ENCODE measurements around the gene ITLN1. TPM values are rescaled to one million over a fixed set of nuclear protein-coding genes. Genes with fewer than 3 reads are reported as not detected.

Gene ITLN1
- total RNA-seq, 1 donor, result not detected

DNA sequence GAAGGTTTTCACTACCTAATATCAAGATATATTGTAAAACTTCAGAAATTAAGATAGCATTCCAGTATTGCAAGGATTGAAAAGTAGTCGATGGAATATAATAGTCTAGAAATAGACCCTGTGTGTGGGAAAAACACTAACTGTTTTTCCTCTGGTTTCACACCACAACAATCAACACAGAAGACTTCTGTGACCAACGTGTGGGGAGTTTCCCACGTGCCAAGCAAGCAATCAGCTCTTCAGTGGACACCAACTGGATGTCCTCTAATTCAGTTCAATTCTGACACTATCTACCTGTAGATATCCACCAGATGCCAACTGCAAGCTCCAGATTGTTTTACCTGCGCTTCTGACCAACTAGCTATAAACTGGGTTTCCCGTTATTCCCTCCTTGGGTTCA is 34.4 kb downstream of the ITLN1 start:
- Histone ChIP-seq H3K79me2 (ENCODE audit: insufficient read depth, low read length) (no peaks in the 10 kb centered on the region), H3K4me2 (ENCODE audit: insufficient read depth, low read length) (no peak overlapping the region), H3K27ac (ENCODE audit: low read depth, low read length) (no peak overlapping the region), H3K4me1 (ENCODE audit: insufficient read depth, low read length) (no peaks in the 10 kb centered on the region), H4K20me1 (ENCODE audit: insufficient read depth, low read length) (no peaks in the 10 kb centered on the region), H3K9me3 (ENCODE audit: low read depth, low read length) (no peaks in the 10 kb centered on the region), H3K4me3 (ENCODE audit: insufficient read depth, low read length) (no peak overlapping the region), H3K36me3 (ENCODE audit: insufficient read depth, low read length) (no peaks in the 10 kb centered on the region), H2AFZ (ENCODE audit: low read length) (no peak overlapping the region), H3K27me3 (ENCODE audit: insufficient read depth, low read length) (no peaks in the 10 kb centered on the region)
- no peak for TF ChIP-seq CTCF (IDR thresholded peaks at IDR 0.05; ENCODE audit: extremely low read depth, low read depth, low read length)
- DNase-seq (ENCODE audit: insufficient read length, low spot score, missing footprints), result no peak

- Histone ChIP-seq H3K27me3 (ENCODE audit: insufficient read depth, low read length) (no peaks in the 10 kb centered on the region), H3K4me2 (ENCODE audit: insufficient read depth, low read length) (no peak overlapping the region), H4K20me1 (ENCODE audit: insufficient read depth, low read length) (no peaks in the 10 kb centered on the region), H3K36me3 (ENCODE audit: insufficient read depth, low read length) (no peaks in the 10 kb centered on the region), H2AFZ (ENCODE audit: low read length) (no peak overlapping the region), H3K27ac (ENCODE audit: low read depth, low read length) (no peak overlapping the region), H3K9me3 (ENCODE audit: low read depth, low read length) (no peaks in the 10 kb centered on the region), H3K79me2 (ENCODE audit: insufficient read depth, low read length) (no peaks in the 10 kb centered on the region), H3K4me1 (ENCODE audit: insufficient read depth, low read length) (no peaks in the 10 kb centered on the region), H3K4me3 (ENCODE audit: insufficient read depth, low read length) (no peak overlapping the region)
- no peak for DNase-seq (ENCODE audit: insufficient read length, low spot score, missing footprints)
- TF ChIP-seq CTCF (IDR thresholded peaks at IDR 0.05; ENCODE audit: extremely low read depth, low read depth, low read length), result no peak
Measured at GRCh38 chr1:160846281-160846680, 38.7 kb downstream of the ITLN1 start.

DNA sequence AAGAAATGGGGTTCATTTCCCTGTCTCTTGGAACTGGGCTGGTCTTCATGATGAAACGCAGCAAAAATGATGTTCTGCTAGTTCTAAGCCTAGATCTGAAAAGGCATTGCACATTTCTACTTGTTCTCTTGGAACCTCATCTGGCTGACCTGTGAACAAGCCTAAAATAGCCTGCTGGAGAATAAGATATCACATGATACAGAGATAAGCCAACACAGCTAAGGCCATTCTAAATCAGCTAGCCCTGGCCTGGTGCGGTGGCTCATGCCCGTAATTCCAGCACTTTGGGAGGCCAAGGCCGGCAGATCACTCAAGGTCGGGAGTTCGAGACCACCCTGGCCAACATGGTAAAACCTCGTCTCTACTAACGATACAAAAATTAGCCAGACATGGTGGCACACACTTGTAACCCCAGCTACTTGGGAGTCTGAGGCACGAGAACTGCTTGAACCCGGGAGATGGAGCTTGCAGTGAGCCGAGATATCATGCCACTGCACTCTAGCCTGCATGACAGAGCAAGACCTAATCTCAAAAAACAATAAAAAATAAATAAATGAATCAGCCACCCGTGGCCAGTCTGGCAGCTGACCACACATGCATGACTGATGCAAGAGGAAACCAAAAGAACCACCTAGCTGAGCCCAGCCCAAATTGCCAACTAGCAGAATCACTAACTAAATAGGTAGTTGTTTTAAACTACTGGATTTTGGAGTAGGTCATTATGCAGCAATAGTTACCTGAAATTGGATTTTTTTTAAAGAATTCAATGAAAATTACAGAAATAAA is 40.3 kb downstream of the ITLN1 start:
- Histone ChIP-seq H3K79me2 (ENCODE audit: insufficient read depth, low read length) (no peaks in the 10 kb centered on the region), H4K20me1 (ENCODE audit: insufficient read depth, low read length) (no peaks in the 10 kb centered on the region), H3K4me2 (ENCODE audit: insufficient read depth, low read length) (no peak overlapping the region), H3K4me3 (ENCODE audit: insufficient read depth, low read length) (no peak overlapping the region), H3K27ac (ENCODE audit: low read depth, low read length) (no peak overlapping the region), H3K36me3 (ENCODE audit: insufficient read depth, low read length) (no peaks in the 10 kb centered on the region), H2AFZ (ENCODE audit: low read length) (no peak overlapping the region), H3K27me3 (ENCODE audit: insufficient read depth, low read length) (no peaks in the 10 kb centered on the region), H3K9me3 (ENCODE audit: low read depth, low read length) (no peaks in the 10 kb centered on the region), H3K4me1 (ENCODE audit: insufficient read depth, low read length) (no peaks in the 10 kb centered on the region)
- no peak for DNase-seq (ENCODE audit: insufficient read length, low spot score, missing footprints)
- TF ChIP-seq CTCF (IDR thresholded peaks at IDR 0.05; ENCODE audit: extremely low read depth, low read depth, low read length), result no peak

GRCh38 chr1:160841079-160841478 is 43.9 kb downstream of the ITLN1 start:
- no peak for TF ChIP-seq CTCF (IDR thresholded peaks at IDR 0.05; ENCODE audit: extremely low read depth, low read depth, low read length)

More at GRCh38 chr1:160841079-160841478, 43.9 kb downstream of the ITLN1 start:
- no peaks in the 10 kb centered on the region for H3K36me3 ChIP-seq (ENCODE audit: insufficient read depth, low read length)
- H2AFZ ChIP-seq (ENCODE audit: low read length), result no peak overlapping the region
- DNase-seq (ENCODE audit: insufficient read length, low spot score, missing footprints), result no peak
- no peak overlapping the region for H3K27ac ChIP-seq (ENCODE audit: low read depth, low read length)
- H4K20me1 ChIP-seq (ENCODE audit: insufficient read depth, low read length), result no peaks in the 10 kb centered on the region
- no peaks in the 10 kb centered on the region for H3K4me1 ChIP-seq (ENCODE audit: insufficient read depth, low read length)
- H3K9me3 ChIP-seq (ENCODE audit: low read depth, low read length), result no peaks in the 10 kb centered on the region
- no peaks in the 10 kb centered on the region for H3K79me2 ChIP-seq (ENCODE audit: insufficient read depth, low read length)
- H3K4me3 ChIP-seq (ENCODE audit: insufficient read depth, low read length), result no peak overlapping the region
- no peak overlapping the region for H3K4me2 ChIP-seq (ENCODE audit: insufficient read depth, low read length)
- H3K27me3 ChIP-seq (ENCODE audit: insufficient read depth, low read length), result no peaks in the 10 kb centered on the region
